Left ventricle myocardium inferior (tissue), 1 donor: ENCODE results near the gene SLIT3. TPM values are rescaled to one million over a fixed set of nuclear protein-coding genes. Genes with fewer than 3 reads are reported as not detected.

ENCODE experiments used
- DNase-seq: peaks from one replicate; pipeline ENCODE4 v3.0.0-alpha.2; 2020
- H3K27ac ChIP-seq: fragments of 200-600 bp; replicated peaks from 2 replicates; pipeline ENCODE4 v1.8.0; 2021
- H3K27me3 ChIP-seq: fragments of 200-600 bp; 2 replicates; pipeline ENCODE4 v1.8.0; 2021; ENCODE audit warnings: low read depth
- H3K36me3 ChIP-seq: fragments of 200-600 bp; 2 replicates; pipeline ENCODE4 v1.8.0; 2021
- H3K4me1 ChIP-seq: fragments of 200-600 bp; 2 replicates; pipeline ENCODE4 v1.8.0; 2021
- H3K4me3 ChIP-seq: fragments of 200-600 bp; 2 replicates; pipeline ENCODE4 v1.8.0; 2021; ENCODE audit warnings: mild to moderate bottlenecking, moderate library complexity
- H3K9me3 ChIP-seq: fragments of 200-600 bp; replicated peaks from 2 replicates; pipeline ENCODE4 v1.8.0; 2021
- intact Hi-C: fragments of 100-400 bp; cut with micrococcal nuclease; formaldehyde crosslinking; loops from one replicate; pipeline ENCODE4 v1.11.0; 2022
- total RNA-seq: library from RNA; stranded (reverse); fragmentation: NEBNext Ultra II Directional; extraction: Animal tissue kit (Norgen Biotek cat#: 25700); gene quantifications from one replicate; pipeline ENCODE4 v1.2.1, GENCODE V29; 2021
- TF ChIP-seq, protein P1 (sequence below): fragments of 200-600 bp; IDR thresholded peaks from 2 replicates; pipeline ENCODE4 v1.8.0; 2021; ENCODE audit warnings: antibody characterized with exemption, mild to moderate bottlenecking, borderline replicate concordance
- donor health status: DM: no; HTN: yes; CAD: no; lungs with severe emphysema.

The SLIT3 gene
- total RNA-seq, 1 donor from 2014 or later: 22.7 TPM

DNA sequence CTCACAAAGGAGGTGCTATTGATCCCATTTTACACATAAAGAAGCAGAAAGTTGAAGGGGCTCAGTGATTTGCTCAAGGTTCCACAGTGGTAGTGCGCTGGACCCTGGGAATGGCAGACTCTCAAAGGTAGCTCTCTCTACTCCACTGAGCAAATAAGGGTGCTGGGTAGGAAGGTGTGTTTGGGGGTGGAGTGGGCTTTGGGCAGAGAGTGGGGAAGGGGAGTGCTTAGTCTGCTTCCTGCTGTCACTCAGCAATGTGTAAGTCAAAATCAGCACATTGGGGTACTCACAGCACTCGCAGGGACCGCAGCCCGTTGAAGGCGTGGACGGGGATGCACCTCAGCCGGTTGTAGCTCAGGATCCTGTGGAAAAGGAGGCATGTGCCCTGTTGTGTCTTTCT, 579.0 kb downstream of the SLIT3 start:
- intact Hi-C loops: no loop called here
- Histone ChIP-seq H3K27ac (no peak overlapping the region), H3K4me1 (no peaks in the 10 kb centered on the region), H3K9me3 (no peaks in the 10 kb centered on the region), H3K36me3 (no peaks in the 10 kb centered on the region), H3K4me3 (no peak overlapping the region), H3K27me3 (peaks cover 21% of the 10 kb centered on the region)
- TF ChIP-seq, protein P1, sequence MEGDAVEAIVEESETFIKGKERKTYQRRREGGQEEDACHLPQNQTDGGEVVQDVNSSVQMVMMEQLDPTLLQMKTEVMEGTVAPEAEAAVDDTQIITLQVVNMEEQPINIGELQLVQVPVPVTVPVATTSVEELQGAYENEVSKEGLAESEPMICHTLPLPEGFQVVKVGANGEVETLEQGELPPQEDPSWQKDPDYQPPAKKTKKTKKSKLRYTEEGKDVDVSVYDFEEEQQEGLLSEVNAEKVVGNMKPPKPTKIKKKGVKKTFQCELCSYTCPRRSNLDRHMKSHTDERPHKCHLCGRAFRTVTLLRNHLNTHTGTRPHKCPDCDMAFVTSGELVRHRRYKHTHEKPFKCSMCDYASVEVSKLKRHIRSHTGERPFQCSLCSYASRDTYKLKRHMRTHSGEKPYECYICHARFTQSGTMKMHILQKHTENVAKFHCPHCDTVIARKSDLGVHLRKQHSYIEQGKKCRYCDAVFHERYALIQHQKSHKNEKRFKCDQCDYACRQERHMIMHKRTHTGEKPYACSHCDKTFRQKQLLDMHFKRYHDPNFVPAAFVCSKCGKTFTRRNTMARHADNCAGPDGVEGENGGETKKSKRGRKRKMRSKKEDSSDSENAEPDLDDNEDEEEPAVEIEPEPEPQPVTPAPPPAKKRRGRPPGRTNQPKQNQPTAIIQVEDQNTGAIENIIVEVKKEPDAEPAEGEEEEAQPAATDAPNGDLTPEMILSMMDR: no peak
- DNase-seq: no peak

DNA sequence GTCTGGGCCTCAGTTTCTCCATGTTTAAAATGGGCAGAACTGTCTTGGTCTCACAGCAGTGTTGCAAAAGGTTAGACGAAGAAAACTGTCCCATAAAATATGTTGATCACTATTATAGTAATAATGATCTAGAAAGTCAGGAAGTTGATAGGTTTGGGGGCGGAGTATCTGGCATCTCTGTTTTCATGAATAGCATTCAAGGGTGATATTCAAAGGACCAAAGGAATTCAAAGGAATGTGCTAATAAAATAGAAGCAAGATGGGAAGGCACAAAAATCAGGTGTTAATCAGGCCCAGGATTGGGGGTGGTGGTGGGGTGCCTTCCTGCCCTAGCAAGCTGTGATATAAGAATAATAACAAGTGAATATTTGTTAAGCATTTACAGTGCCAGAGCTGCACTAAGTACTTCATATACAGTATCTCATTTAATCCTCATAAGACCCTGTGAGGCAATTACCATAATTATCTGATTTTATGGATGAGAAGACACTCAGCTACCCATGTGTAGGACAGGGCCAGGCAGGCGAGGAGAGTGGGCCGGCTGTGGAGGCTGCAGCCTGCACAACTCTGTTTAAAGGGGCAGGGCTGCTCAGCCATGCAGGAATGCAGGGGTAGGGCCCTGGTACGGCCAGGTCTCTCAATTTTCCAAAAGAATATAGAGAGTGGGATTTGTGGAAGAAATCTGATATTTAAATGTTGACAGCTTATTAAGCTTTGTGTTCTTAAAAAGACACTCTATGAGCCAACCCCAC, 579.8 kb downstream of the SLIT3 start:
- TF ChIP-seq, protein P1: no peak
- H3K36me3 ChIP-seq: no peaks in the 10 kb centered on the region
- intact Hi-C loops: no loop called here

DNA sequence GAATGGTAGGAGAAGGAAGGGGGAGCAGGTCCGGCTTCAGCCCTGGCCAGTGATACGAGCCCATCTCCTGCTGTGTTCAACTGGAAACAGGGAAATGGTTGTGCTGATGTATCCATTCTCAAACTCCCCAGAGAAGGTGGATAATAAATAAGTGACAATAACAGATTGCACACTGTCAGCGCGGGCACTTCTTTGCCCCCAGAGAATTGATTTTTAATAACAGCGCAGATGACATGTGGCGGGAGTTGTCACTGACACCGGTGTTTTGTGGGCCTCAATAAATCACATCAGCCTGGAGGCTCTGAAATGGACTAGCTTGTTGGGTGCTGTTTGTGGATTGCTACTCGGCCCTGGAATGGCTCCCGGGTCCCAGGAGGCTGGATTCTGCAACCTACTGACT, 580.4 kb downstream of the SLIT3 start:
- H3K9me3 ChIP-seq: no peaks in the 10 kb centered on the region
- no peaks in the 10 kb centered on the region for H3K4me1 ChIP-seq
- H3K27ac ChIP-seq: no peak overlapping the region
- DNase-seq: no peak
- H3K36me3 ChIP-seq: no peaks in the 10 kb centered on the region
- TF ChIP-seq, protein P1: no peak
- peaks cover 21% of the 10 kb centered on the region for H3K27me3 ChIP-seq
- no peak overlapping the region for H3K4me3 ChIP-seq
- intact Hi-C loops: no loop called here

More for the DNA sequence above, 579.8 kb downstream of the SLIT3 start:
- H3K4me1 ChIP-seq: no peaks in the 10 kb centered on the region
- no peak for DNase-seq
- H3K27me3 ChIP-seq: peaks cover 21% of the 10 kb centered on the region
- H3K4me3 ChIP-seq: no peak overlapping the region
- H3K9me3 ChIP-seq: no peaks in the 10 kb centered on the region
- H3K27ac ChIP-seq: no peak overlapping the region

DNA sequence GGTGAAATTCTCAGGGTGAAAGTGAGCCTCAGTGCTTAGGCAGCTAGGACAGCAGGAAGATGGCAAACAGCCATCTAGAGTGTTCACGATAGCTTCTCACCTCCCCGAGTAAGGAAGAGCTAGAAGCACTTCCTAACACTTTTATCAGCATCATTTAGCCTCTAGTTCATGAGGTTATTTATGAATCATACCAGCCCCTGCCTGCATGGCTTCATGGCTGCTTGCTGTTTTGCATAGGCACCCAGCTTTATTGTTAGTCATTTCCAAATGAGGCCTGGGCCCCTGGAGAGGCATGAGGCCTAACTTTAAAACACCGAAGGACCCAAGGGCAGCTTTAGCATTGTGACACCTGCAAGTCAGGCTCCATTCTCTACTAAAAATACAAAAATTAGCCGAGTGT, 586.9 kb downstream of the SLIT3 start:
- TF ChIP-seq, protein P1: no peak
- intact Hi-C loops: no loop called here
- Histone ChIP-seq H3K9me3 (no peaks in the 10 kb centered on the region), H3K4me3 (no peak overlapping the region), H3K36me3 (no peaks in the 10 kb centered on the region), H3K4me1 (no peaks in the 10 kb centered on the region), H3K27me3 (no peaks in the 10 kb centered on the region), H3K27ac (no peak overlapping the region)
- no peak for DNase-seq

DNA sequence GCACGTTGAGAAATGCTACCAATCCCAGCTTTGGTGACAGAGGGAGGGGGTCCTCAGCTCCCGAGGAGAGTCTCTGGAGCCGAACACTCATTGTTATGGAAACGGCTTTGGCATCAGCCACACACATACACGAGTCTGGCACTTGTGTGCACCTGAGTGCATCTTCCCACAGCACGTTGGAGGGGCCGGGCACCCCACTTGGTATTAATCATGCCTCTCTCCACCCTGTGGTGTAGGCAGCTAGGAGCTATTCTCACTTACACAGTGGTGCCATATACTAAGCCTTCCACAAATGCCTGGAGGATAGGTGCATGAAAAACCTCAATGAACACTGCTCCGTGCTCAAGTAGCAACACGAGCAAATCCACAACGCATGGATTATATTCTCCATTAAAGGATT, 587.9 kb downstream of the SLIT3 start:
- Histone ChIP-seq H3K9me3 (no peaks in the 10 kb centered on the region), H3K36me3 (no peaks in the 10 kb centered on the region), H3K4me3 (no peak overlapping the region), H3K27ac (no peak overlapping the region), H3K4me1 (no peaks in the 10 kb centered on the region), H3K27me3 (no peaks in the 10 kb centered on the region)
- TF ChIP-seq, protein P1: no peak
- intact Hi-C loops: no loop called here
- DNase-seq: no peak
